Measurements from ENCODE around the gene AOAH.

Gene AOAH

DNA sequence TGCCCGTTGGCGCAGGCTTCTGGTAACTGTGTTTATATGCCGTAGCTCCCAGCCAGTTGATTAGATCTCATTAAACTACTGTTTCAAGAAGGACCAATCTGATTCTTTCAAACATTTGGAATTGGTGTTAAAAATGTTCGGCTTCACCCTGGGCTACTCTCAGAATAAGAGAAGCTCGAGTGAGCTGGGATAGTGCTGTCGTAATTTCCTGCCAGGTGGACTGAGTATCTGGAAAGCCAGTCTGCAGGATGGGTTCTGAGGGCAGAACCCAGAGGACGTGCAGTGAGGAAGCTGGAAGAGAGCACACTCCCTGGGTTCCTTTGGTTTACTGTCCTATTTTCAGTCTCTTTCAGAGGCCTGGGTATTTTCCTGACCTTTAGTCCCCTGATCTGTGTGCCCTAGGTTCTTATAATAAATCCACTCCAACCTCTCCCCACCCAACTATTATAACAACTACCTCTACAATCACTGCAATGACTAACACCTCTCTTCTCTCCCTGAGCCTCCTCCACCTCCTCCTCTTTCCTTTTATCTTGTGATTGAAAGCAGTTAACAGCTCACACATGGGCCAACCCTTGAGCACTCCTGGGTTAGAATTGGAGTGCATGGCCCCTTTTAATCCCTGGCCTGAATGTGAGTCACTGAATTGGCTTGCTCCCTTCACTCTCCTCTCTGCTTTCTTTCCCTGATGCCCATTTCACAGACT is 63.0 kb downstream of the AOAH start:
- H3K4me1 ChIP-seq = no peaks in the 10 kb centered on the region
- no peaks in the 10 kb centered on the region for H3K9me3 ChIP-seq
- TF ChIP-seq Cebpa-rat (IDR thresholded peaks at IDR 0.05) = no peak
- H4K20me1 ChIP-seq = no peaks in the 10 kb centered on the region
- no peaks in the 10 kb centered on the region for H3K27me3 ChIP-seq
- H3K4me3 ChIP-seq = no peak overlapping the region
- no peak overlapping the region for H3K9ac ChIP-seq
- H3K4me2 ChIP-seq = no peak overlapping the region
- no peaks in the 10 kb centered on the region for H3K36me3 ChIP-seq
- no peak overlapping the region for H3K27ac ChIP-seq

DNA sequence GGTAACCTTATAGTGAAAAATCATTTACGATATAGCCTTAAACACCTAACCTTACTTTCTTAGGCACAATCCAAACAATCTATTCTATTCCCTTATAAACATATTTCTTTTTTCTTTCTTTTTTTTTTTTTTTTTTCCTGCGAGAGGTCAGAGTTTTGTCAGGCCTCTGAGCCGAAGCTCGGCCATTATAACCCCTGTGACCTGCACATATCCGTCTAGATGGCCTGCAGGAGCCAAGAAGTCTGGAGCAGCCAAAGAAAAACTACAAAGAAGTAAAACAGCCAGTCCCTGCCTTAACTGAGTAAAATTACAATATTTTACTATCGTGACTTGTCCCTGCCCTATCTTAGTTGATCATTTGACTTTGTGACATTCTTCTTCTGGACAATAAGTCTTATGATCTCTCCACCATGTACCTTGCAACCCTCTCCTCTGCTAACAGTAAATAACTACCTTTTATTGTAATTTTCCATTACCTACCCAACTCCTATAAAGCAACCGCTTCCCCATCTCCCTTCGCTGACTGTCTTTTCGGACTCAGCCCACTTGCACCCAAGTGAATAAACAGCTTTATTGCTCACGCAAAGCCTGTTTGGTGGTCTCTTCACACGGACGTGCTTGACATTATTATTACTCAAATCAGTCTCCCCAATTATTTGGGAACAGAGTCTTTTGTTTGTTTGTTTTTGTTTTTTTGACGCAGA is 64.5 kb downstream of the AOAH start:
- Histone ChIP-seq H3K4me2 (no peak overlapping the region), H3K27me3 (no peaks in the 10 kb centered on the region), H3K27ac (no peak overlapping the region), H3K9ac (no peak overlapping the region), H3K4me3 (no peak overlapping the region), H3K4me1 (no peaks in the 10 kb centered on the region), H3K36me3 (no peaks in the 10 kb centered on the region), H4K20me1 (no peaks in the 10 kb centered on the region), H3K9me3 (no peaks in the 10 kb centered on the region)
- TF ChIP-seq Cebpa-rat (IDR thresholded peaks at IDR 0.05) = no peak

DNA sequence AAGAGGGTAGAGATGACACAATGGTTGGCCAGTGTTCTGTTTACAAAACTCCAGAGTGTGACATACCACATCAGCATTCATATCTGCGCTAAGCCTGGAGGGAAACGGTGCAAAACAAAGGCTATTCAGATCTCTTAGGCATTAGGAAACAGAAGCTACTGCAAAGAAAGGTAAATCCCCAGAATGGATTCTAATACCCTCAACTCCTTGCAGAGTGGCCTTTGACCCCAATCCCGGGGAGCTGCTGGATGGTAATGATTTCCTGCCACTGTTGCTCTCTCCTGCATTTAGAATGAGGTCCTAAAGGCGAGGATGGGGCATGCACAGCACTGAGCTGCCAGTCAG is 65.2 kb downstream of the AOAH start:
- Histone ChIP-seq H3K4me2 (no peak overlapping the region), H3K27me3 (no peaks in the 10 kb centered on the region), H3K27ac (no peak overlapping the region), H3K9me3 (no peaks in the 10 kb centered on the region), H3K36me3 (no peaks in the 10 kb centered on the region), H3K4me3 (no peak overlapping the region), H4K20me1 (no peaks in the 10 kb centered on the region), H3K4me1 (no peaks in the 10 kb centered on the region), H3K9ac (no peak overlapping the region)
- TF ChIP-seq Cebpa-rat (IDR thresholded peaks at IDR 0.05) = no peak

DNA sequence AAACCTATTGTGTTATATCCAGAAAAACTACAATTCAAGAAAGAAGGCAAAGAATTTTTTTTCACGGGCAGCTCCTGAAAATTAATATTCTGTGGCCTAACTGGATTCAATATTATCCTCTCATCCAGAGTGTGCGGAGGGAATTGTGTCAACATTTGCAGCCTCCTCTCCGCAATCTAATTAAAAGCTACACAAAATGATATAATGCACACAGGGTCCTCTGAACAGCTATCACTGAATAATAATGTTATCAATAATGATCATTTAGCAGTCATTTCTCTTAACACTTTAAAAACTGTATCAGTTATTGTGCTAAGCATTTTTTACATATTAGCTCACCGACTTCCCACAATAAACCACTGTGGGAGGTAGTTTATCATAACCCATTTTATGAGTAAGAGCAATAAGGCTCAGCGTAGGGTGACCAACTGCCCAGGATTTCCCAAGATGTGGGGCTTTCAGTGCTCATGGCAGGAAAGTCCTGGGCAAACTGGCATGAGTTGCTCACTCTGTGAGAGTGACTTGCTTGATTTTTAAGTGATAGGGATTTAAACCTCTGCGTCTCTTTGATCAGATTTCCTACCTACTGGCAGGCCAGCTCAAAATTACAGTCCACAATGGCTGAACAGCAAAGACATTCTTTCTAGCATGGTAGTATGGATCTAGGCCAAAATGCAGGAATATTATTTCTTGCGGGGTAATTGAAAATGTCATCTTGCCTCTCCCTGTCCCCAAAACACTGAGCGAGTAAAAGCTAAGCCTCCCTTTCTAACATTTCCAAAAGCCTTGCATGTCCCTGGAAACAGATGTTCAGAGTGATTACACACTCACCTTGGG is 65.7 kb downstream of the AOAH start:
- Histone ChIP-seq H3K27ac (no peak overlapping the region), H3K4me1 (no peaks in the 10 kb centered on the region), H3K4me2 (no peak overlapping the region)

DNA sequence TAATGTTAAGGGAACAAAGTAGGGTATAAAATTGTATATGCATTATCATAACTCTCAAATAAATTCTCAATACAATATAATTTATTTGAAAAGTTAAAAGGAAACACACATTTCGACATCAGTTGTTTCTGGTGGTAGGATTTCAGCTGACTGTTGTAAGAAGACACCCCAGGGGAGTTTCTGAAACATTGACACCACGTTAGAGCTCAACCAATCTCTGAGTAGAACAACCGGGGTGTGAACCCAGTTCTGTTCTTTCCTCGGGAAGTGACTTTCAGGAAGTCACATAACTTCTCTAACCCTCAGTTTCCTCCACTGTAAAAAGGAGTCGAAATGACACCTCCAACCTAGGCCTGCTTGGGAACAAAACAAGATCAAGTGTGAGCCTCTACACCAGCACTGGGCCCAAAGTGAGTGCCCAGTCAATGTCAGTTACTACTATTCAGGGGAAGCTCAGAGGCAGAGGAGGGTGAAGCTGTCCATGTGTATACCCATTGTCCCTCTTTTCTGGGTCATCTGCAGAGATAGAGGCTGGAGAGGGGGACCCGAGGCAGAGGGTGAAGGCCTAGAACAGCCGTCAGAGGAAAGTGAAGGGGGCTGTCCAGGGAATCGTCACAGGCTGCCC is 67.1 kb downstream of the AOAH start:
- H3K27me3 ChIP-seq = no peaks in the 10 kb centered on the region
- no peaks in the 10 kb centered on the region for H3K9me3 ChIP-seq
- no peaks in the 10 kb centered on the region for H4K20me1 ChIP-seq
- H3K27ac ChIP-seq = no peak overlapping the region
- no peaks in the 10 kb centered on the region for H3K36me3 ChIP-seq
- H3K4me3 ChIP-seq = no peak overlapping the region
- H3K9ac ChIP-seq = no peak overlapping the region
- H3K4me1 ChIP-seq = no peaks in the 10 kb centered on the region
- TF ChIP-seq Cebpa-rat (IDR thresholded peaks at IDR 0.05) = no peak
- H3K4me2 ChIP-seq = no peak overlapping the region

More for the DNA sequence above, 65.7 kb downstream of the AOAH start:
- no peak for TF ChIP-seq Cebpa-rat (IDR thresholded peaks at IDR 0.05)
- no peaks in the 10 kb centered on the region for H3K36me3 ChIP-seq
- H3K27me3 ChIP-seq = no peaks in the 10 kb centered on the region
- H4K20me1 ChIP-seq = no peaks in the 10 kb centered on the region
- no peak overlapping the region for H3K9ac ChIP-seq
- no peaks in the 10 kb centered on the region for H3K9me3 ChIP-seq
- no peak overlapping the region for H3K4me3 ChIP-seq

DNA sequence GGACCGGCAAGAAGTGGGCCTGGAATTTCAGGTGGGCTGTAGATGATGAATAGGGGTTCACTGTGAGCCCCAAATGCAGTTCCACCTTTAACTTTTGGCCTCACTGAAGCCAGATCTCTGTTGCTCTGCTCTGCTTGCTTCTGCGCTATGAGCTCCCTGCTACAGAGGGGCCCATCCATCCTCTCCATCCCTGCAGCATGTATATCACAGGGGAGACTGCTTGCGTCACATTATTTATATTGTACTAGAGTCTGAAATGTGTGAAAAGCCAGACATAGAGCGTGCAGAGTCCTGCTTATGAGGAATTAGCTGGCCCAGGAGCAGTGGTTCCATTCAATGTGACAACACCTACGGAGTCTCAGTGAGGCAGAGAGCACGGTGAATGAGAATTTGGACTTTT is 69.9 kb downstream of the AOAH start:
- Histone ChIP-seq H4K20me1 (no peaks in the 10 kb centered on the region), H3K4me1 (no peaks in the 10 kb centered on the region), H3K9me3 (no peaks in the 10 kb centered on the region)

DNA sequence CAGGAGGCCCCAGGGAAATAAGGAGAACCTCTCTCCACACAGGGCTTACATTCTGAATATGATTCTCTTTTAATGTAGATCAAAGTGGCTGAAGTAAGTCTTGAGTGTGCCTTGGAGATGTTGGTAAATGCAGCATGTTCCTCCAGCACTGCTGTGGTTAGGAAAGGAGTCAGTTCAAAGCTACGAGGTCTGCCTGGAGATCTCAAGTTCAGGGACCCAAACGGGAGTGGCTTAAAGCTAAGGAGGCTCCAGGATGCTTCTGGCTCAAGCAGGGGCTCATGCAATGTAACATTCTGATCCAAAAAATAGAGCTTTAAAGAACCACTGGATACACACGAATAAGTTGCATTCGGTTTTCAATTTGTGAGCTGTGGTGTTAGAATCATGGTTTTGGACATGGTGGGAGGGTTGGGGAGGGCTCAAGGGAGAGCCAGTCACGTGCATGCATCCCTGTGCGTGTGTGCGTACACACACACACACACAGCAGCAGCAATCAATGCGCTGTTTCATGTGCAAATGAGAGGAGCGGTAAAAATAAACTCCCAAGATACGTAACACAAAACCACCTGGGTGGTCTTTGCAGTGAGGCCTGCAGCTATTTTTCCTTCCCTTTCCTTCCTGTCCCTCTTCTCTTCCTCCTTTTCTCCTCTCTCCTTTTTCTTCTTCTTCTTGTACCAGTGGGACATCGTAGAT is 70.5 kb downstream of the AOAH start:
- H3K4me3 ChIP-seq = no peak overlapping the region
- H4K20me1 ChIP-seq = no peaks in the 10 kb centered on the region
- H3K27me3 ChIP-seq = no peaks in the 10 kb centered on the region
- no peak overlapping the region for H3K9ac ChIP-seq
- no peak overlapping the region for H3K4me2 ChIP-seq
- no peaks in the 10 kb centered on the region for H3K9me3 ChIP-seq
- no peak overlapping the region for H3K27ac ChIP-seq
- TF ChIP-seq Cebpa-rat (IDR thresholded peaks at IDR 0.05) = no peak
- H3K4me1 ChIP-seq = no peaks in the 10 kb centered on the region
- no peaks in the 10 kb centered on the region for H3K36me3 ChIP-seq

More for the DNA sequence above, 69.9 kb downstream of the AOAH start:
- no peak overlapping the region for H3K4me2 ChIP-seq
- TF ChIP-seq Cebpa-rat (IDR thresholded peaks at IDR 0.05) = no peak
- no peaks in the 10 kb centered on the region for H3K27me3 ChIP-seq
- no peak overlapping the region for H3K4me3 ChIP-seq
- no peak overlapping the region for H3K9ac ChIP-seq
- no peak overlapping the region for H3K27ac ChIP-seq
- no peaks in the 10 kb centered on the region for H3K36me3 ChIP-seq

DNA sequence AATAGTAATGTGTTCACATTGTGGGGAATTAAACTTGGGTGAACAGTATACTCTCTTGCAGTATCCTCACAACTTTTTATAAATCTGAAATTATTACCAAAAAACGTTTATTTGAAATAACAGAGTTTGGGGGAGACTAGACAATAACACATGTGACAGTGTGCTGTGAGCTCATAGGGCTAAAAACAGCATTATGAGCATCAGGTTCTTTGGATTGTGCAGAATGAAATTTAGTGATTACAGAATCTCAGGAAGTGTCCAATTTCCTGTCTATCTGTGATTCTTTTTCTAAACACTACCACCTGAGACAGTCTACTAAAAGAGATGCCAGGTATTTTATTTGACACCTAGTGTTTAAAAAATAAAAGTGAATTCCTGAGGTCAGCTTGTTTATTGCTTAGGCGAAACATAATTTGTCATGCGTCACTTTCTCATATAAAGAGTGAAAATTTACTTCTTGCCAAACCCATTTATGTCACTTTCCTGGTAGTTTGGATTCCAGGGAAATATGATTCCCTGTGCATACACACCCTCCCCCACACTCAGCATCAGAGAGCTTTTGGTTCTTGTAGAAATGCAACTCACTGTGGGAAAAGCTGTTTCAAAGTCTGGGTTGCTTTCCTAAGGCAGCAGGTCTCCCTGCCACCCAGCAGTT is 71.2 kb downstream of the AOAH start:
- Histone ChIP-seq H3K4me3 (no peak overlapping the region), H3K27ac (no peak overlapping the region), H3K27me3 (no peaks in the 10 kb centered on the region), H3K4me1 (no peaks in the 10 kb centered on the region), H3K9me3 (no peaks in the 10 kb centered on the region), H4K20me1 (no peaks in the 10 kb centered on the region), H3K36me3 (no peaks in the 10 kb centered on the region), H3K9ac (no peak overlapping the region), H3K4me2 (no peak overlapping the region)
- TF ChIP-seq Cebpa-rat (IDR thresholded peaks at IDR 0.05) = no peak

DNA sequence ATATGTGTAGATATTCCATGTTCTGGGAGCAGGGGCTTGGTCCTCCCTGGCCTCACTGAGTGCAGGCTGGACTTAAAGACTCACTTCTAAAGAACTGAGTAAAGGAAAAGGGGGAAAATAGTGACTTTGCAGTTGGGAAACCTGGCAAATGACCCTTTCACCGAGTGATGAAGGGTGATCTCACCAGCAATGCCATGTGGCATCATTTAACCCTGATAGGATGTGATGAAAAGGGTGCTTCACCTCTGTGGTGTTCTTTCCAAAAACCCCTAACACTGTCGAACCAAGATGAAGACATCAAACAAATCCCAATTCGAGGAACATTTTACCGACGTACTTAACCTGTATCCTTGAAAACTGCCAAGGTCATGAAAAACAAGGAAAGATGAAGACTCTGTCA is 71.9 kb downstream of the AOAH start:
- H3K27me3 ChIP-seq = no peaks in the 10 kb centered on the region
- no peak overlapping the region for H3K4me3 ChIP-seq
- TF ChIP-seq Cebpa-rat (IDR thresholded peaks at IDR 0.05) = no peak
- no peak overlapping the region for H3K27ac ChIP-seq
- H3K9ac ChIP-seq = no peak overlapping the region
- no peak overlapping the region for H3K4me2 ChIP-seq
- no peaks in the 10 kb centered on the region for H3K9me3 ChIP-seq
- no peaks in the 10 kb centered on the region for H3K4me1 ChIP-seq
- no peaks in the 10 kb centered on the region for H4K20me1 ChIP-seq
- H3K36me3 ChIP-seq = no peaks in the 10 kb centered on the region

All from BLaER1 (cell line).